Measurements from ENCODE around the gene COPG2. TPM values are rescaled to one million over a fixed set of nuclear protein-coding genes. Genes with fewer than 3 reads are reported as not detected.

Gene COPG2
- total RNA-seq, 4 donors from 2014 or later, result 19.9 to 25.9 (median 23.8) TPM

GRCh38 chr7:130473876-130474275, 194.7 kb downstream of the COPG2 start:
- intact Hi-C loops (cut with DNase I; ENCODE audit: low total_unique reads), result no loop called here
- no peak for DNase-seq (ENCODE audit: low spot score in 2 of 2)

GRCh38 chr7:130473289-130473688, 195.3 kb downstream of the COPG2 start:
- intact Hi-C loops (cut with DNase I; ENCODE audit: low total_unique reads), result no loop called here
- TF ChIP-seq CTCF (IDR thresholded peaks at IDR 0.05), result no peak
- TF ChIP-seq POLR2A (IDR thresholded peaks at IDR 0.05), result no peak
- DNase-seq (ENCODE audit: low spot score in 2 of 2), result no peak
- H3K4me3 ChIP-seq (ENCODE audit: low read depth, poor library complexity, severe bottlenecking), result no peak overlapping the region

More at GRCh38 chr7:130473876-130474275, 194.7 kb downstream of the COPG2 start:
- TF ChIP-seq POLR2A (IDR thresholded peaks at IDR 0.05) (no peak), CTCF (IDR thresholded peaks at IDR 0.05) (no peak)
- no peak overlapping the region for H3K4me3 ChIP-seq (ENCODE audit: low read depth, poor library complexity, severe bottlenecking)
- 83% methylated on average over 4 of the region's 4 CpGs for WGBS, 2 donors

- TF ChIP-seq POLR2A (IDR thresholded peaks at IDR 0.05), result no peak
- intact Hi-C loops (cut with DNase I; ENCODE audit: low total_unique reads), result no loop called here
- no peak overlapping the region for H3K4me3 ChIP-seq (ENCODE audit: low read depth, poor library complexity, severe bottlenecking)
- 61 to 92% methylated on average over 2 of the region's 2 CpGs for WGBS, 2 donors
- DNase-seq (ENCODE audit: low spot score in 2 of 2), result no peak
Observed at GRCh38 chr7:130471974-130472373, 196.6 kb downstream of the COPG2 start.

GRCh38 chr7:130468612-130469011, 199.9 kb downstream of the COPG2 start:
- WGBS, 2 donors, result 58 to 70% methylated on average over 1 of the region's 1 CpG
- no peak overlapping the region for H3K4me3 ChIP-seq (ENCODE audit: low read depth, poor library complexity, severe bottlenecking)
- intact Hi-C loops (cut with DNase I; ENCODE audit: low total_unique reads), result no loop called here
- DNase-seq (ENCODE audit: low spot score in 2 of 2), result no peak
- TF ChIP-seq CTCF (IDR thresholded peaks at IDR 0.05), result no peak
- TF ChIP-seq POLR2A (IDR thresholded peaks at IDR 0.05), result no peak

GRCh38 chr7:130463553-130464434, 204.8 kb downstream of the COPG2 start:
- TF ChIP-seq CTCF (IDR thresholded peaks at IDR 0.05), result no peak
- no peak for TF ChIP-seq POLR2A (IDR thresholded peaks at IDR 0.05)
- 52 to 55% methylated on average over 4 of the region's 4 CpGs for WGBS, 2 donors
- intact Hi-C loops (cut with DNase I; ENCODE audit: low total_unique reads), result no loop called here
- no peak for DNase-seq (ENCODE audit: low spot score in 2 of 2)
- no peak overlapping the region for H3K4me3 ChIP-seq (ENCODE audit: low read depth, poor library complexity, severe bottlenecking)

GRCh38 chr7:130461272-130461671, 207.3 kb downstream of the COPG2 start:
- no peak for TF ChIP-seq CTCF (IDR thresholded peaks at IDR 0.05)
- WGBS, 2 donors, result 62 to 79% methylated on average over 2 of the region's 2 CpGs
- H3K4me3 ChIP-seq (ENCODE audit: low read depth, poor library complexity, severe bottlenecking), result no peak overlapping the region
- no peak for DNase-seq (ENCODE audit: low spot score in 2 of 2)
- intact Hi-C loops (cut with DNase I; ENCODE audit: low total_unique reads), result no loop called here

Data from lower leg skin (tissue), 4 donors.